ENCODE measurements around the gene RNF169.

GRCh38 chr11:74815966-74816365, 67.3 kb downstream of the RNF169 start:
- TF ChIP-seq, protein P1, sequence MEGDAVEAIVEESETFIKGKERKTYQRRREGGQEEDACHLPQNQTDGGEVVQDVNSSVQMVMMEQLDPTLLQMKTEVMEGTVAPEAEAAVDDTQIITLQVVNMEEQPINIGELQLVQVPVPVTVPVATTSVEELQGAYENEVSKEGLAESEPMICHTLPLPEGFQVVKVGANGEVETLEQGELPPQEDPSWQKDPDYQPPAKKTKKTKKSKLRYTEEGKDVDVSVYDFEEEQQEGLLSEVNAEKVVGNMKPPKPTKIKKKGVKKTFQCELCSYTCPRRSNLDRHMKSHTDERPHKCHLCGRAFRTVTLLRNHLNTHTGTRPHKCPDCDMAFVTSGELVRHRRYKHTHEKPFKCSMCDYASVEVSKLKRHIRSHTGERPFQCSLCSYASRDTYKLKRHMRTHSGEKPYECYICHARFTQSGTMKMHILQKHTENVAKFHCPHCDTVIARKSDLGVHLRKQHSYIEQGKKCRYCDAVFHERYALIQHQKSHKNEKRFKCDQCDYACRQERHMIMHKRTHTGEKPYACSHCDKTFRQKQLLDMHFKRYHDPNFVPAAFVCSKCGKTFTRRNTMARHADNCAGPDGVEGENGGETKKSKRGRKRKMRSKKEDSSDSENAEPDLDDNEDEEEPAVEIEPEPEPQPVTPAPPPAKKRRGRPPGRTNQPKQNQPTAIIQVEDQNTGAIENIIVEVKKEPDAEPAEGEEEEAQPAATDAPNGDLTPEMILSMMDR (IDR thresholded peaks at IDR 0.05): no peak
- no peak for TF ChIP-seq POLR2A (IDR thresholded peaks at IDR 0.05)

Measured in ovary (tissue), 3 donors.